ENCODE data around the gene AKR1E2.

Gene AKR1E2

GRCh38 chr10:4847561-4848355 is 21.8 kb downstream of the AKR1E2 start:
- DNase-seq, result no peak

- DNase-seq, result no peak
Observed at GRCh38 chr10:4848356-4849041, 22.5 kb downstream of the AKR1E2 start.

GRCh38 chr10:4849042-4849402 is 23.0 kb downstream of the AKR1E2 start:
- DNase-seq, result no peak

- DNase-seq, result peak; percentile 23
Observed at GRCh38 chr10:4849555-4850242, 23.7 kb downstream of the AKR1E2 start.

GRCh38 chr10:4850397-4850796 is 24.4 kb downstream of the AKR1E2 start:
- DNase-seq, result no peak

- DNase-seq, result no peak
Observed at GRCh38 chr10:4851176-4851575, 25.2 kb downstream of the AKR1E2 start.

GRCh38 chr10:4851846-4852245 is 25.8 kb downstream of the AKR1E2 start:
- DNase-seq, result no peak

GRCh38 chr10:4865945-4866661 is 40.1 kb downstream of the AKR1E2 start:
- no peak for DNase-seq

GRCh38 chr10:4867109-4867519 is 41.1 kb downstream of the AKR1E2 start:
- DNase-seq, result no peak

GRCh38 chr10:4867520-4868356 is 41.7 kb downstream of the AKR1E2 start:
- no peak for DNase-seq

- no peak for DNase-seq
Observed at GRCh38 chr10:4868357-4868657, 42.3 kb downstream of the AKR1E2 start.

- DNase-seq, result no peak
Observed at GRCh38 chr10:4882704-4883078, 56.7 kb downstream of the AKR1E2 start.

GRCh38 chr10:4883079-4883739 is 57.2 kb downstream of the AKR1E2 start:
- DNase-seq, result no peak

- DNase-seq, result no peak
Observed at GRCh38 chr10:4885162-4885561, 59.2 kb downstream of the AKR1E2 start.

- DNase-seq, result no peak
Observed at GRCh38 chr10:4887501-4887900, 61.5 kb downstream of the AKR1E2 start.

- DNase-seq, result no peak
Observed at GRCh38 chr10:4888236-4888635, 62.2 kb downstream of the AKR1E2 start.

- DNase-seq, result no peak
Observed at GRCh38 chr10:4889959-4890358, 64.0 kb downstream of the AKR1E2 start.

- no peak for DNase-seq
Observed at GRCh38 chr10:4892681-4893080, 66.7 kb downstream of the AKR1E2 start.

GRCh38 chr10:4894335-4894734 is 68.3 kb downstream of the AKR1E2 start:
- no peak for DNase-seq
